Vagina (tissue), 2 donors: Measurements from ENCODE around the gene PSMB3. TPM values are rescaled to one million over a fixed set of nuclear protein-coding genes. Genes with fewer than 3 reads are reported as not detected.

Source experiments
- DNase-seq, 2 donors: peaks; one replicate each; pipeline ENCODE4 v3.0.0-alpha.2; 2017; ENCODE audit errors: extremely low spot score in 2 of 2
- H3K27ac ChIP-seq: fragments of 200-600 bp; sonication (generic); one replicate; pipeline ENCODE4 v1.5.1; 2019
- H3K27me3 ChIP-seq: fragments of 200-600 bp; sonication (generic); one replicate; pipeline ENCODE4 v1.5.1; 2019
- H3K36me3 ChIP-seq, 2 donors: fragments of 200-600 bp; sonication (generic); one replicate each; pipeline ENCODE4 v1.5.1; 2017 to 2019
- H3K4me1 ChIP-seq: fragments of 200-600 bp; sonication (generic); one replicate; pipeline ENCODE4 v1.5.1; 2019
- H3K4me3 ChIP-seq, 2 donors: fragments of 200-600 bp; sonication (generic); 1 replicate in 1 of 2; 2 replicates in 1 of 2; pipeline ENCODE4 v1.5.1; 2016 to 2019
- H3K9me3 ChIP-seq: fragments of 200-600 bp; sonication (generic); one replicate; pipeline ENCODE4 v1.5.1; 2019
- CTCF ChIP-seq, 3 experiments: fragments of 450-650 bp in 2 of 3; fragments of 200-600 bp in 1 of 3; sonication (generic) in 1 of 3; IDR thresholded peaks; one replicate each; pipeline ENCODE4 v1.5.1; 2017 to 2019; ENCODE audit warnings: antibody characterized with exemption in 3 of 3, mild to moderate bottlenecking in 2 of 3, moderate library complexity in 2 of 3
- POLR2A ChIP-seq, 2 donors: fragments of 450-650 bp; IDR thresholded peaks; one replicate each; pipeline ENCODE4 v1.6.1; 2017; ENCODE audit warnings: antibody characterized with exemption in 2 of 2, mild to moderate bottlenecking in 2 of 2, moderate library complexity in 2 of 2
- POLR2AphosphoS5 ChIP-seq, 2 donors: sonication (generic); formaldehyde crosslinking; IDR thresholded peaks; one replicate each; pipeline ENCODE4 v1.9.0; 2017; ENCODE audit warnings: antibody characterized with exemption in 2 of 2, mild to moderate bottlenecking in 2 of 2, low read depth in 1 of 2; ENCODE audit not compliant: insufficient read depth in 1 of 2
- intact Hi-C: fragments of 100-400 bp; cut with DNase I; formaldehyde crosslinking; loops from one replicate; pipeline ENCODE4 v1.15.1; 2023
- total RNA-seq: library from RNA; depleted of rRNA; stranded (reverse); fragments of >200 nt; gene quantifications from one replicate; pipeline ENCODE4 v1.2.3, GENCODE V29; 2016

Gene PSMB3
- total RNA-seq, 1 donor from 2014 or later: 193 TPM

- intact Hi-C loops: no loop called here
- no peak overlapping the region for H3K4me3 ChIP-seq
- TF ChIP-seq POLR2AphosphoS5 (IDR thresholded peaks at IDR 0.05; ENCODE audit: insufficient read depth in 1 of 2, low read depth in 1 of 2): no peak
- no peak for TF ChIP-seq CTCF (IDR thresholded peaks at IDR 0.05)
- no peak for TF ChIP-seq POLR2A (IDR thresholded peaks at IDR 0.05)
- no peaks in the 10 kb centered on the region for H3K27me3 ChIP-seq
- H3K27ac ChIP-seq: no peak overlapping the region
- no peaks in the 10 kb centered on the region for H3K9me3 ChIP-seq
- no peak for DNase-seq
- H3K4me1 ChIP-seq: no peaks in the 10 kb centered on the region
- H3K36me3 ChIP-seq: peaks cover 0 to 54% of the 10 kb centered on the region in 2 donors
These were observed 35.3 kb upstream of the PSMB3 start for GRCh38 chr17:38717139-38717745.

DNA sequence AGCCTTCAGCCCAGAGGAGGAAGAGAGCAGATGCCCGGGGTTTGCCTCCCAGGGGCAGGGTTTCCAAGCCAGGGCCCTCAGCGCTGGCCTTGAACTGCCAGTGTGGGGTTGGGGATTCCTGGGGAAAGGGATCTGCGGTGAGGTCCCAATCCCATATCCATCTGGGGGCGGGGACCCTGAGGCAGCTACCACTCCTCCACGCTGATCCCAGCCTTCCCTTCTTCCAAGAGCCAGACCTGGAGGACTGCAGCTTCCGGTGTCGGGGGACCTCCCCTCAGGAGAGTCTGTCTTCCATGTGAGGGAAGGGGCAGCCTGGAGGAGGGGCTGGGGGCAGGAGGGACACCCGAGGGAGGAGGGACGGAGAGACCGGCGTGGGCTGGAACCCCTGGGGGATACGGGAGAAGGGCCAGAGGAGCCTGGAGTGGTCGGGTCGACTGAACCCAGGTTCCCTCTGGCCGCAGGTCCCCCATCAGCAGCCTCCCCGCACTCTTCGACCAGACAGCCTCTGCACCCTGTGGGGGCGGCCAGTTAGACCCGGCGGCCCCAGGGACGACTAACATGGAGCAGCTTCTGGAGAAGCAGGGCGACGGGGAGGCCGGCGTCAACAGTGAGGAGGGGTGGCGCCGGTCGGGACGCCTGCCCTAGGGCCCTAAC, 33.1 kb upstream of the PSMB3 start:
- Histone ChIP-seq H3K36me3 (peaks cover 0 to 53% of the 10 kb centered on the region in 2 donors), H3K4me3 (no peak overlapping the region), H3K27ac (no peak overlapping the region), H3K4me1 (peaks cover 2% of the 10 kb centered on the region), H3K27me3 (no peaks in the 10 kb centered on the region), H3K9me3 (no peaks in the 10 kb centered on the region)
- no peak for DNase-seq
- TF ChIP-seq CTCF (IDR thresholded peaks at IDR 0.05) (no peak), POLR2AphosphoS5 (IDR thresholded peaks at IDR 0.05; ENCODE audit: insufficient read depth in 1 of 2, low read depth in 1 of 2) (no peak), POLR2A (IDR thresholded peaks at IDR 0.05) (no peak)
- intact Hi-C loops: no loop called here

DNA sequence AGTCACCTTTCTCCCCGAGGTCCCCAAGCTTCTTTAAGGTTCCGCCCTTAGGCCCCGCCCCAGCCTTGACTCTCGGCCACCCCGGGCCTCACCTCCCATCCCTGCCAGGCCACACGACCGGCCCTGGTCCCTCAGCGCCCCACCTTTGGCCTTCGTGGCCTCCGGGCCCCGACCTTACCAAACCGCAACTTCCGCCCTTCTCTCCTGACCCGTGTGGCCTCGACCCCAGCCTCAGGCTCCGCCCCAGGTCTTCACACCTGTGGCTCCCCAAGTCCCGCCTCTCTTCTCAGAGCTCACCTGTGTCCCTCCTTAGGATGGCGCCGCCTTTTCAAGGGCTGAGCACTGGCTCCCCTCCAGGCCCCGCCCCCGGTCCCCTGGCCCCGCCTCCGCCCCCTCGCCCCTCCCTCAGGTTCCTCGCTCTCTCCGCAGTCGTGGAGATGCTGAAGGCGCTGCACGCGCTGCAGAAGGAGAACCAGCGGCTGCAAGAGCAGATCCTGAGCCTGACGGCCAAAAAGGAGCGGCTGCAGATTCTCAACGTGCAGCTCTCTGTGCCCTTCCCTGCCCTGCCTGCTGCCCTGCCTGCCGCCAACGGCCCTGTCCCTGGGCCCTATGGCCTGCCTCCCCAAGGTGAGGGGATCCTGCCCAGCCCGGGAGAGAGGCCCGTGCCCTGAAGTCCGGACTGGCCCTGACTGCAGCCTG, 32.4 kb upstream of the PSMB3 start:
- Histone ChIP-seq H3K9me3 (no peaks in the 10 kb centered on the region), H3K36me3 (peaks cover 0 to 59% of the 10 kb centered on the region in 2 donors), H3K27me3 (no peaks in the 10 kb centered on the region), H3K4me3 (no peak overlapping the region), H3K4me1 (peaks cover 9% of the 10 kb centered on the region), H3K27ac (no peak overlapping the region)
- intact Hi-C loops: no loop called here
- TF ChIP-seq CTCF (IDR thresholded peaks at IDR 0.05) (no peak), POLR2AphosphoS5 (IDR thresholded peaks at IDR 0.05; ENCODE audit: insufficient read depth in 1 of 2, low read depth in 1 of 2) (no peak), POLR2A (IDR thresholded peaks at IDR 0.05) (no peak)
- DNase-seq: no peak

DNA sequence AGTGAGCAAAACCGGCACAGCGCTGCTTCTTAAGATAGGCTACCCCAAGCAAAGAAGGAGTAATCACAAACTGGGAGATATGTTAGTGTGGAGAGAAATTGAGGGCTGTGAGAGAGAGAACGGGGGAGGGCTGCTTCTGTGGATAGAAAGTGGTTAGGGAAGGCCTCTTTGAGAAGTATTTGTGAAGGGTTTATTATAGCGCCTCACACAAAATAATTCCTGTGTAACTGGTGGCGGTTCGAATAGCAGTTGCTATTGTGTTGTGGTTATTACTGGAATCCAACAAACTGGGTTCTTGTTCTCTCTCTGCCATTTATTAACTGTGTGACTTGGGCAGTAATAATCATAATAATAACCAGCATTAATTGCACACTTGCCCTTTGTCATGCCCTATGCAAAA, 31.6 kb upstream of the PSMB3 start:
- Histone ChIP-seq H3K9me3 (no peaks in the 10 kb centered on the region), H3K36me3 (peaks cover 0 to 56% of the 10 kb centered on the region in 2 donors), H3K4me3 (no peak overlapping the region), H3K27ac (no peak overlapping the region), H3K27me3 (no peaks in the 10 kb centered on the region), H3K4me1 (peaks cover 11% of the 10 kb centered on the region)
- intact Hi-C loops: no loop called here
- DNase-seq: no peak
- TF ChIP-seq CTCF (IDR thresholded peaks at IDR 0.05): no peak
- no peak for TF ChIP-seq POLR2A (IDR thresholded peaks at IDR 0.05)
- no peak for TF ChIP-seq POLR2AphosphoS5 (IDR thresholded peaks at IDR 0.05; ENCODE audit: insufficient read depth in 1 of 2, low read depth in 1 of 2)
